ENCODE data around the gene CORIN. TPM values are rescaled to one million over a fixed set of nuclear protein-coding genes. Genes with fewer than 3 reads are reported as not detected.
A peak's percentile ranks its signal among the peaks of the same experiment; 100 is the strongest.

Gene CORIN
- total RNA-seq, 1 experiment from 2014 or later, result 0.20 TPM

DNA sequence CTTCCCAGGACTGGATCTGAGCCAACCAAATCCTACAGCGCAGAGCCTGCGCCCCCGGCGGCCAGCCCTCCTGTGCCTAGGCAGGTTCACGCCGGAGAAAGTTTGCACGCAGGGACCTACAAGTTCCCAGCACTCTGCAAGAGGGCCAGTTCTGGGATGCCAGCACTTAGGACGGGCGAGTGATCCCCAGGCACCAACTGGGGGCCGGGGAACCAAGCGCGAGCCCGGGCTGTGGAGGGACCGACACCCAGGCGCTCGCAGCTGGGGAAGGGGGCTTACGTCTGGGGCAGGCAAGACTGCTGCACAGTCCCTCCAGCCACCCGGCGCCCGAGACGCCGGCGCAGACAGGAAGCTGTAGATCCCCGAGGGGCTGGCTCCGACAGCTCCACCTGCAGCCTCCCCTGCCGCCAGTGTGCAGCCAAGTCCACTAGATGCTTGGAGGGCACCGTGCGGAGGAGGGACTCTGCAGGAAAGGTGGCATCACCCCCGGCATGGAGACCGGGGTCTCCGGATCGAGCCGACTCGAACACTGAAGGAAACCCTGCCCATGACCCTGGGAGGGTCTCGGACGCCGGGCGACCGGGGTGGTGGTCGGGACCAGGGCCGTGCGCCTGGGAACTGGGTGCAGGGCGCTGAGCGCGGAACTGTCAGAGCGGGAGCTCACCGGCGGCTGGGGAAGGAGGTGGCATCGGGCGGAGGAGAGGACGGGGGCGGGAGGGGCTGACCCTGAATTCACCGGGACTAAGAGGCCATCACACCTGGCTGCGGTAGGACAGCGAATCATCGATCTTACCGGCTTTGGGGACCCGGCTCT, 566 bp downstream of the CORIN start:
- in situ Hi-C loops (cut with HindIII; ENCODE audit: low pct_unique_long_range_greater_than_20kb, low sequenced_read_pairs), result no loop called here
- no peak for DNase-seq (ENCODE audit: low read depth)

DNA sequence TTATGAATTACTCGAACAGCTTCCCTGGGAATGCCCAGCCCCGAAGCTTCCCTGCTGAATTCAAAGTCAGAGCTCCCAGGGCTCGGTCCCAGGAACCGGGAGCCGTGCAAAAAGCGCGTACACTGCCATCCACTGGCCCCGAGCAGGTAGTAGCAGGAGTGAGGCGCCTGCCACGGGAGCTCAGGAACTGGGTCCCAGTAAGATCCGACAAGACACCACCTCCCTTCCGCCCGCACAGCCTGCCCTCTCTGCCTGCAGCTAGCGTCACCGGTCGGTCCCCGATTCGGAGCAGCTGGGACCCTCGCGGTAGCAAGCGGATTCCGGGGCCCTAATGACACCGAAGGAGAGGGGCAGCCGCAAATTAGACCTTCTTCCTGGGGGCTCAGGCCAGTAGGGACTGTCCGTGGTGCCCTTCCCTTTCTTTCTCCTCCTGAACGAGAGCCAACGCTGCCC, 1.2 kb downstream of the CORIN start:
- in situ Hi-C loops (cut with HindIII; ENCODE audit: low pct_unique_long_range_greater_than_20kb, low sequenced_read_pairs), result no loop called here

DNA sequence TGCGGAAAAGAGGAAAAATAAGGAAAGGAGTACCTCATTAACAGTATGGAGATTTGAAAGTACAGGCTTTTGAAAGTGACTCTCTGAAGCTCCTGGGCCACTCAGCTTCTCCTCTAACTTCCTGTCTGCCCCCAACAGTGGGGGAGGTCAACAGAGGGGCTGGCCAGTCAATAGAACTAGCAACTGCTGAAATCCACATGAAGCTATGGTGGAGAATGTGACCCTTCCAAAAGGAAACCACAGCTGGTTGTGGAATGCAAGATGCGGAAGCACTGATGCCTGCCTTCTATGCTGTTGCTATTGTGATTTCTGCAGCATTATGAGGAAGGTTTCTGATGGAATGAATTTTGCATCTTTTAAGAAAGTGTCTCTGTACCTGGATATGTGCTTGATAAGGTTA, 2.4 kb downstream of the CORIN start:
- DNase-seq (ENCODE audit: low read depth), result no peak
- in situ Hi-C loops (cut with HindIII; ENCODE audit: low pct_unique_long_range_greater_than_20kb, low sequenced_read_pairs), result no loop called here

More for the DNA sequence above, 1.2 kb downstream of the CORIN start:
- peak; percentile 50 for DNase-seq (ENCODE audit: low read depth)

DNA sequence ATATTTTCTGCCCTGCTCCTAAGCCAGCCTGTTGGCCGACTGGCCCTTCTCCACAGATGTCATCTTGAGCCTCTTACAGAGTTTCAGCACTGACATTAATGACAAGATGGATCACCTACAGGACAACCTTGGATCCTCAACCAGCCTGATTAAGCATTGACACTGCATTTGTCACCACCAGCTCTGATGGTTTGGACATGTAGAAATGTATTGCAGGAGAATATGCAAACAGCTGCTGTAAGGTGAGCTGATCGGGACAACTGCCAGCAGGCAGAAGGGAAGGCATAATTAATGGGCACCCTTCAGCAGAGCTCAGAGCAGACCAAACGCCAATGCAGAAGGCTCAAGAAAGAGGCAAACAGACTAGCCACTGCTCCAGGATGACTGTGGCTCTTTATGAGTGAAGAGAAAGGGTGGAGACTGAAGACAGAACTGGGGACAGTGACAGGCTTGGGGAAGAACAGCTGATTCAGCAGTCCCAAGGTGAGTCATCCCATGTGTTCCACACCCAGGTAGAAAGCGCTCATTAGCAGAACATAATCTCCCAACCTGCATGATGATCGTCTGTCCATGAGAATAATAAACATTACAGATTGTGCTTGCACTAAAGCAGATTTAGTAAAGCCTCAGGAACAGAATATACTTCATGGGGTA, 6.7 kb downstream of the CORIN start:
- no peak for DNase-seq (ENCODE audit: low read depth)
- in situ Hi-C loops (cut with HindIII; ENCODE audit: low pct_unique_long_range_greater_than_20kb, low sequenced_read_pairs), result no loop called here

DNA sequence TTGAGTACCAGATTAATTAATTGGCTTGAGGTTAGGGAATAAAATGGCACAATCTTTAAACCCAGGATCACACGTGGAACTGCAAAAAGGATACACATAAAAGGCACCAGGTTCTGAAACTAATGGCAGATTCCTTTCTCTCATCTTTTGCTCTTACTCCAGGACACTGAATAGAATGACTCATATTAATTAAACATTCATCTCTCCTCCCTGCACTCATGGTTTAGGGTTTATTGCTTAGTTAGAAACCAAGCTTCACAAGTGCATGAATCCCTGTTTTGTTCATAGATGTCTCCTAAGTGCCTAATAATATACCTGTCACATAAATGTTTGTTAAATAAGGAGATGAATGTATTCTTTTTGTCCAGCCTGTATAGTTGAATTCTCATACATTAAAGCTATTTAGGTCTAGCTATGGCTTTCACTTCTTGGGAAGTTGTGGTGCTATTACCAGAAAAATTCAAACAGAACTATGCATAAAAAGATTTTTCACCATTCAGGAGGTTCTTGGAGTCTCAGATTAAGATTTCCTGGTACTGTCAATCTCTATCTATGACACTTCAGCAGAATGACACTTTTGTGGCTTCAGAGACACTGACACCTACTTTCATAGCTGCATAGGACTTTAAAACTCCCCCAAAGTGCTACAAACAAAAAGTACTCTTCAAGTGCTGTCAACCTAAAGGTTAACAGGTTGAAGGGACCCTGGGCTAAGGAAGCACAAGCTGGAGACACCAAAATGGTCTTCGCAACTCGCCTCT, 7.4 kb downstream of the CORIN start:
- in situ Hi-C loops (cut with HindIII; ENCODE audit: low pct_unique_long_range_greater_than_20kb, low sequenced_read_pairs), result no loop called here
- DNase-seq (ENCODE audit: low read depth), result no peak

GRCh38 chr4:47829438-47829837, 8.4 kb downstream of the CORIN start:
- DNase-seq (ENCODE audit: low read depth), result no peak
- in situ Hi-C loops (cut with HindIII; ENCODE audit: low pct_unique_long_range_greater_than_20kb, low sequenced_read_pairs), result no loop called here

DNA sequence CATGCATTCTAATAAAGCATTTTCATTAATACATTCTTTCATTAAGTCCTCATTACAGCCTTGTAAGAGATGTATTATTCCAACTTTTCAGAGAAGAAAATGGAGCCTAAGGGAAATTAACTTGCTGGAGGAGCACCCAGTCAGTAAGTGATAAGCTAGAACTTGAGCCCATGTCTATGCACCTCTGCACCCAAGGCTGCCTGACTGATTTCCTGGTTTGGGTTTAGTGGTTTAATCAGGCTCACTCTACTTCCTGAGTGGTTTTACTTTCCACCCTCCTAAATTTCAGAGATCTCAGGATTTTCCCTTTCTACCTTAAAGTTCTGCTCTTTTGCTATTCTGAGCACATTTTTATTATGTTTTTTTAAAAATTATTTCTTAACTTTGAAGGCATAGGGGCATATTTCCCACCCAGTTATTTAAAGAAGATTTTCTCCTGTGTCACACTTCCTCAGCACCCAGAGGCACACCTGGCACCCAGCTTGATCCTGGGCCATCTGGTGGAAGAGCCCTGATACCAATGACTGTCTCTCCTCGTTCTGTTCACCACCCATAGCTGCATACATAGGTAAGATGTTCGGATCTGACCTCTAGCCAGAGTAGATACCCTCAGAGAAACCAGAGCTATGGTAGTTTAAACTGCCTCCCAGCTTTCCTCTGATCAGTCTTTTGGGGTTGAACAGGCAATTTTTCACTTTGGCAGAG, 10.4 kb downstream of the CORIN start:
- no peak for DNase-seq (ENCODE audit: low read depth)
- in situ Hi-C loops (cut with HindIII; ENCODE audit: low pct_unique_long_range_greater_than_20kb, low sequenced_read_pairs), result no loop called here

- in situ Hi-C loops (cut with HindIII; ENCODE audit: low pct_unique_long_range_greater_than_20kb, low sequenced_read_pairs), result no loop called here
Observed at GRCh38 chr4:47824840-47825239, 13.0 kb downstream of the CORIN start.

DNA sequence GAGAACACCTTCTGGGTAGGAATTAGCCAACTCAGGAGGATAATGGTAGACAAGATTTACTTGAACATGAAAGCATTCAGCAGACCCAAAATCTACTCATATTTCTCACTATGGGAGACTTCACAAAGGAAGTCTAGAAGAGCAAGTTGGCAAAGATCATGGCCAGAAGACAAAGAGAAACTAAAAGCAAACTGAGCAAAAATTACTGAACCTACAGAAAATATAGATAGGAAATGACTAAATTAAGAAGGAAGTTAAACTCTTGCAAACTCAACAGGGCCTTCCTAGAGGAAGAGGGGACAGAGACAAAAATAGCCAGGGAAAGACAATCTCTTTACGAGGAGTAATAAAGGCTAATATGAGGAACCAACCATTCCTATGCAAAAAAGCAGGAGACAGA, 18.7 kb downstream of the CORIN start:
- DNase-seq (ENCODE audit: low read depth), result no peak
- in situ Hi-C loops (cut with HindIII; ENCODE audit: low pct_unique_long_range_greater_than_20kb, low sequenced_read_pairs), result no loop called here

More at GRCh38 chr4:47824840-47825239, 13.0 kb downstream of the CORIN start:
- DNase-seq (ENCODE audit: low read depth), result no peak

DNA sequence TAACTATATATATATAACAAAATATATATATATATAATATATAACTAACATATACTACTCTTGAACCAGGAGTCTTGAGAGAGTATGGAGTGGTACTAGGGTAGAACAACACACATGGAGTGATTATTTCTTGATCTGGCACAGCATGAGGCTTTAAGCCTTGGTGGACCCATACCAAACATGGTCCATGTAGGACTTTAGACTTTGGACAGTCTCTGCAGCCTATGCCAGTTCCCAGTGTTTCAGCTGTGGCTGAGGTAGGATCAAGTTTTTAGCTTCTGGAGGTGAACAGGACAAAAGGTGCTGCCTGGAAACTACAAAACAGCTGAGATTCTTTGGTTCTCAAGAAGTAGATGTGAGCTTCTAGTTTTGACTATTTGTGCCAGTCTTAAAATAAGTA, 20.6 kb downstream of the CORIN start:
- in situ Hi-C loops (cut with HindIII; ENCODE audit: low pct_unique_long_range_greater_than_20kb, low sequenced_read_pairs), result no loop called here

GRCh38 chr4:47816748-47817147, 21.1 kb downstream of the CORIN start:
- DNase-seq (ENCODE audit: low read depth), result no peak
- in situ Hi-C loops (cut with HindIII; ENCODE audit: low pct_unique_long_range_greater_than_20kb, low sequenced_read_pairs), result no loop called here

More for the DNA sequence above, 20.6 kb downstream of the CORIN start:
- no peak for DNase-seq (ENCODE audit: low read depth)

DNA sequence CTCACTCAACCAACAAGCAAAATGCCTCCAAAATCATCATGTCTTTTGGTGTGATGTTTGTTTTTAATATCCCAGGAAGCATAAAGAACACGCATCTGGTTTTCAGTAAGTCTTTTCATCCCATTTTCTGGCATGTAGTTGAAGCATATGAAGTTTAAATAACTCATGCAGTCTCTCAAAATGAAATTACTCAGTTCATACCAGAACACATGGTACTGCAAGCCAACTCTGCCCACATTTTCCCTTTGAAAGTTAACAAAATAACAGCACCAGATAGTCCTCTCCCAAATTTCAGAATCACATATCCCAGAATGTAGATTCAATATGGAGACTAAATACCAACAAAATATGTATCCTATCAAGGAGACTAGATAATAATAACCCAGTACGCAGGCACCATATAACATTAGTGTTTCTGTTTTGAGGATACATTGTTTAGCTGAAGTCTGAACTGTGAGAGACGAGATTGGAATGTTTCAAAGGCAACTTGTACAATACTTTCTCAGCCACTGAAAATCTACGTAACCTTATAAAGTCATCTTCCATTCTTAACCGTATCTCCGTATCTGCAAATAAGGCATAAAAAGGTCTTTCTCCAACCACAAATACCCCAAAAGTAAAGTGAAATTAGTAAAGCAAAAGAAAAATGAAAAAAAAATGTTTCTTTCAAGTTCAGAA, 23.1 kb downstream of the CORIN start:
- no peak for DNase-seq (ENCODE audit: low read depth)
- in situ Hi-C loops (cut with HindIII; ENCODE audit: low pct_unique_long_range_greater_than_20kb, low sequenced_read_pairs), result no loop called here

- no peak for DNase-seq (ENCODE audit: low read depth)
- in situ Hi-C loops (cut with HindIII; ENCODE audit: low pct_unique_long_range_greater_than_20kb, low sequenced_read_pairs), result no loop called here
Observed at GRCh38 chr4:47809654-47810203, 28.1 kb downstream of the CORIN start.

DNA sequence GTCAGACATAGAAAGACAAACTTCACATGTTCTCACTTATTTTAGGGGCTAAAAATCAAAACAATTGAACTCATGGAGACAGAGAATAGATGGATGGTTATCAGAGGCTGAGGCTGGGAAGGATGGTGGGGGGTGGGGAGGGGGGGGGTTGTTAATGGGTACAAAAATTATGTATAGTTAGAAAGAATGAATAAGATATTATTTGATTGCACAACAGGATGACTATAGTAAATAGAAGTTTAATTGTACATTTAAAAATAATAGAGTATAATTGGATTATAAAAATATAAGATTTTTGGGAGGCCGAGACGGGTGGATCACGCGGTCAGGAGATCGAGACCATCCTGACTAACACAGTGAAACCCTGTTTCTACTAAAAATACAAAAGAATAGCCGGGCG, 33.3 kb downstream of the CORIN start:
- no peak for DNase-seq (ENCODE audit: low read depth)
- in situ Hi-C loops (cut with HindIII; ENCODE audit: low pct_unique_long_range_greater_than_20kb, low sequenced_read_pairs), result no loop called here

DNA sequence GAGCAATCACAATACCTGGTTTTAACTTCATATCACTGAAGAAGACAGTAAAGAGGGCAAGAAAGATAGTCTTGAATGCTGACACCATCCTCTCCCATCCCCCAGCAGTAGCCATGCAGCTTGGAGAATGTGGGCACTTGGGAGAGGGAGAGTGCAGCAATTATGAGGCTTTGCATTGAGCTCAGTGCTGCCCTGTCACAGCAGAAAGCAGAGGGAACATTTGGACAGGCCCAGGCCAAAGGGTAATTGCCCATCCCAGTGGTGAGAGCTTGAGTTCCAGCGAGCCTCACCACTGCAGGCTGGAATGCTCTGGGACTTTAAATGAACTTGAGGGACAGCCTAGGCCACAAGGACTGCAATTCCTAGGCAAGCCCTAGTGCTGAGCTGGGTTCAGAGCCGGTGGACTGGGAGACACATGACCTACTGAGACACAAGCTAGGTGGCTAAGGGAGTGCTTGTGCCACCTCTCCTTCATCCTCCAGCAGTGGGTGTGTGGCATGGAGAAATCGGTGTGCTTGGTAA, 36.3 kb downstream of the CORIN start:
- no peak for DNase-seq (ENCODE audit: low read depth)
- in situ Hi-C loops (cut with HindIII; ENCODE audit: low pct_unique_long_range_greater_than_20kb, low sequenced_read_pairs), result no loop called here

GRCh38 chr4:47798165-47798564, 39.7 kb downstream of the CORIN start:
- DNase-seq (ENCODE audit: low read depth), result no peak
- in situ Hi-C loops (cut with HindIII; ENCODE audit: low pct_unique_long_range_greater_than_20kb, low sequenced_read_pairs), result no loop called here

DNA sequence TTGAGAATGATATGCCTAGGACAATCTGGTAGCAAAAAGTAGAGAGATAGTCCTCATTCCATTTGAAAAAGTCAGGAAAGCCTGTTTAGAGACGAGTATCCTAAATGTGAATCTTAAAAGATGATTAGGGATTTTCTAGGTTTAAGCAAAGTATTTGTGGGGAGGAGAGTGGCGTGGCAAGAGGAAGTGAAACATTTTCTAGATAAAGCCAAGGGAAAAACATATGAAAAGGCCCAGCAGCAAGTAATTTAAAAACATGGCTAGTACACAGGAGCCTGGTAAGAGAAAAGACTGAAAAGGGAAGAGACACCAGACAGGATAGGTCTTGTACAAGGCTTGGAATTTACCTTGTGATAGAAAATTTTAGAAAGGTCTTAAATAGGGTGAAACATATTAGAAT, 45.9 kb downstream of the CORIN start:
- in situ Hi-C loops (cut with HindIII; ENCODE audit: low pct_unique_long_range_greater_than_20kb, low sequenced_read_pairs), result no loop called here
- DNase-seq (ENCODE audit: low read depth), result no peak
